Measurements from ENCODE around the gene KIF3C.

GRCh38 chr2:25960396-25960795 is 21.9 kb downstream of the KIF3C start:
- TF ChIP-seq POLR2A (IDR thresholded peaks at IDR 0.05; ENCODE audit: control extremely low read depth in 1 of 2, low read depth in 2 of 2, low read length in 2 of 2) (no peak), RFX5 (IDR thresholded peaks at IDR 0.05; ENCODE audit: borderline replicate concordance, low read depth, low read length) (no peak), SP1 (IDR thresholded peaks at IDR 0.05; ENCODE audit: low read depth, low read length) (no peak), CTCF (IDR thresholded peaks at IDR 0.05; ENCODE audit: control extremely low read depth in 1 of 3, insufficient read depth in 1 of 3, low read depth in 1 of 3, low read length in 3 of 3) (no peak), RXRA (IDR thresholded peaks at IDR 0.05; ENCODE audit: insufficient read depth, low read depth, low read length) (no peak), RAD21 (IDR thresholded peaks at IDR 0.05 in 1 of 2, conservative IDR thresholded peaks at IDR 0.05 in 1 of 2; ENCODE audit: low read depth in 2 of 2, low read length in 2 of 2) (no peak), TBP (IDR thresholded peaks at IDR 0.05; ENCODE audit: low read depth, low read length) (no peak), POLR2AphosphoS5 (IDR thresholded peaks at IDR 0.05; ENCODE audit: low read depth, low read length) (no peak), NRF1 (IDR thresholded peaks at IDR 0.05; ENCODE audit: low read depth, low read length) (no peak)

All from H1 (cell line).